Prostate gland (tissue), 2 donors: ENCODE results near the gene ARHGAP27.
A peak's percentile ranks its signal among the peaks of the same experiment; 100 is the strongest.

ENCODE experiments used
- POLR2A ChIP-seq: fragments of 450-650 bp; IDR thresholded peaks from one replicate; pipeline ENCODE4 v1.6.1; 2016; ENCODE audit warnings: antibody characterized with exemption, mild to moderate bottlenecking
- TF ChIP-seq, protein P1 (sequence below), 4 experiments: fragments of 200-600 bp in 2 of 4; fragments of 450-650 bp in 2 of 4; sonication (generic) in 2 of 4; IDR thresholded peaks; 1 replicate in 3 of 4; 2 replicates in 1 of 4; pipeline ENCODE4 v1.5.1; 2016 to 2019; ENCODE audit warnings: antibody characterized with exemption in 4 of 4, mild to moderate bottlenecking in 2 of 4, moderate library complexity in 2 of 4

GRCh38 chr17:45431531-45432404, 902 bp downstream of the ARHGAP27 start:
- peak; percentile 78 for TF ChIP-seq POLR2A
- TF ChIP-seq, protein P1, sequence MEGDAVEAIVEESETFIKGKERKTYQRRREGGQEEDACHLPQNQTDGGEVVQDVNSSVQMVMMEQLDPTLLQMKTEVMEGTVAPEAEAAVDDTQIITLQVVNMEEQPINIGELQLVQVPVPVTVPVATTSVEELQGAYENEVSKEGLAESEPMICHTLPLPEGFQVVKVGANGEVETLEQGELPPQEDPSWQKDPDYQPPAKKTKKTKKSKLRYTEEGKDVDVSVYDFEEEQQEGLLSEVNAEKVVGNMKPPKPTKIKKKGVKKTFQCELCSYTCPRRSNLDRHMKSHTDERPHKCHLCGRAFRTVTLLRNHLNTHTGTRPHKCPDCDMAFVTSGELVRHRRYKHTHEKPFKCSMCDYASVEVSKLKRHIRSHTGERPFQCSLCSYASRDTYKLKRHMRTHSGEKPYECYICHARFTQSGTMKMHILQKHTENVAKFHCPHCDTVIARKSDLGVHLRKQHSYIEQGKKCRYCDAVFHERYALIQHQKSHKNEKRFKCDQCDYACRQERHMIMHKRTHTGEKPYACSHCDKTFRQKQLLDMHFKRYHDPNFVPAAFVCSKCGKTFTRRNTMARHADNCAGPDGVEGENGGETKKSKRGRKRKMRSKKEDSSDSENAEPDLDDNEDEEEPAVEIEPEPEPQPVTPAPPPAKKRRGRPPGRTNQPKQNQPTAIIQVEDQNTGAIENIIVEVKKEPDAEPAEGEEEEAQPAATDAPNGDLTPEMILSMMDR (IDR thresholded peaks at IDR 0.05) = peak in 1 of 4 experiments; percentile 11
